ENCODE measurements around the gene LONP2.

DNA sequence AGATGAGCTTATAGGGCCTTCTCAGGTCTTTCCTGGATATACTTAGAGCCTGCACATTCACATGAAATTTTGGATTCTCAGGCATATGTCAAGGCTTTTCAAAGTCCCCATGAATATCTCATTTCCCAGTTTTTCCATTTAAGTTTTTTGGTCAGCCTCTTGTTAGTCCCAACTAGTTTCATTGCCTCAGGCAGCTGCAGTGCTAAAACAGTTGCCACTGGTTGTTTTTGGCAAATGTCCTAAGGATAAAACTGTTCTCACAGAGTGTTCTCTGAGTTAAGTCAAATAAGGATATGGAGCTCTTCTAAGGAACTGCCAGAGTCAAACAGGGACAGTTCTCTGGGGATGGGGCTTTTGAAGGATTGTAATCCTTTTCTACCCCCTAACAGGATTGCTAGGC lies 43.1 kb downstream of the LONP2 start:
- no peak for TF ChIP-seq THYN1 (CRISPR knock-in tag; IDR thresholded peaks at IDR 0.05; ENCODE audit: borderline replicate concordance, low read depth)
- no peak for TF ChIP-seq HCFC1 (IDR thresholded peaks at IDR 0.05; ENCODE audit: low read depth, low read length)
- no peak for TF ChIP-seq HMG20A (CRISPR knock-in tag; IDR thresholded peaks at IDR 0.05; ENCODE audit: borderline replicate concordance)
- no peak for TF ChIP-seq ONECUT2 (CRISPR knock-in tag; IDR thresholded peaks at IDR 0.05)
- TF ChIP-seq, protein P1, sequence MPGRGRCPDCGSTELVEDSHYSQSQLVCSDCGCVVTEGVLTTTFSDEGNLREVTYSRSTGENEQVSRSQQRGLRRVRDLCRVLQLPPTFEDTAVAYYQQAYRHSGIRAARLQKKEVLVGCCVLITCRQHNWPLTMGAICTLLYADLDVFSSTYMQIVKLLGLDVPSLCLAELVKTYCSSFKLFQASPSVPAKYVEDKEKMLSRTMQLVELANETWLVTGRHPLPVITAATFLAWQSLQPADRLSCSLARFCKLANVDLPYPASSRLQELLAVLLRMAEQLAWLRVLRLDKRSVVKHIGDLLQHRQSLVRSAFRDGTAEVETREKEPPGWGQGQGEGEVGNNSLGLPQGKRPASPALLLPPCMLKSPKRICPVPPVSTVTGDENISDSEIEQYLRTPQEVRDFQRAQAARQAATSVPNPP (CRISPR knock-in tag; IDR thresholded peaks at IDR 0.05) = no peak
- TF ChIP-seq YY1 (IDR thresholded peaks at IDR 0.05; ENCODE audit: insufficient read depth, insufficient replicate concordance, low read depth, low read length) = no peak
- TF ChIP-seq, protein P2, sequence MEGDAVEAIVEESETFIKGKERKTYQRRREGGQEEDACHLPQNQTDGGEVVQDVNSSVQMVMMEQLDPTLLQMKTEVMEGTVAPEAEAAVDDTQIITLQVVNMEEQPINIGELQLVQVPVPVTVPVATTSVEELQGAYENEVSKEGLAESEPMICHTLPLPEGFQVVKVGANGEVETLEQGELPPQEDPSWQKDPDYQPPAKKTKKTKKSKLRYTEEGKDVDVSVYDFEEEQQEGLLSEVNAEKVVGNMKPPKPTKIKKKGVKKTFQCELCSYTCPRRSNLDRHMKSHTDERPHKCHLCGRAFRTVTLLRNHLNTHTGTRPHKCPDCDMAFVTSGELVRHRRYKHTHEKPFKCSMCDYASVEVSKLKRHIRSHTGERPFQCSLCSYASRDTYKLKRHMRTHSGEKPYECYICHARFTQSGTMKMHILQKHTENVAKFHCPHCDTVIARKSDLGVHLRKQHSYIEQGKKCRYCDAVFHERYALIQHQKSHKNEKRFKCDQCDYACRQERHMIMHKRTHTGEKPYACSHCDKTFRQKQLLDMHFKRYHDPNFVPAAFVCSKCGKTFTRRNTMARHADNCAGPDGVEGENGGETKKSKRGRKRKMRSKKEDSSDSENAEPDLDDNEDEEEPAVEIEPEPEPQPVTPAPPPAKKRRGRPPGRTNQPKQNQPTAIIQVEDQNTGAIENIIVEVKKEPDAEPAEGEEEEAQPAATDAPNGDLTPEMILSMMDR (CRISPR knock-in tag; IDR thresholded peaks at IDR 0.05) = no peak
- no peak for TF ChIP-seq EZH2 (conservative IDR thresholded peaks at IDR 0.05; ENCODE audit: low read depth, low read length)
- TF ChIP-seq, protein P3, sequence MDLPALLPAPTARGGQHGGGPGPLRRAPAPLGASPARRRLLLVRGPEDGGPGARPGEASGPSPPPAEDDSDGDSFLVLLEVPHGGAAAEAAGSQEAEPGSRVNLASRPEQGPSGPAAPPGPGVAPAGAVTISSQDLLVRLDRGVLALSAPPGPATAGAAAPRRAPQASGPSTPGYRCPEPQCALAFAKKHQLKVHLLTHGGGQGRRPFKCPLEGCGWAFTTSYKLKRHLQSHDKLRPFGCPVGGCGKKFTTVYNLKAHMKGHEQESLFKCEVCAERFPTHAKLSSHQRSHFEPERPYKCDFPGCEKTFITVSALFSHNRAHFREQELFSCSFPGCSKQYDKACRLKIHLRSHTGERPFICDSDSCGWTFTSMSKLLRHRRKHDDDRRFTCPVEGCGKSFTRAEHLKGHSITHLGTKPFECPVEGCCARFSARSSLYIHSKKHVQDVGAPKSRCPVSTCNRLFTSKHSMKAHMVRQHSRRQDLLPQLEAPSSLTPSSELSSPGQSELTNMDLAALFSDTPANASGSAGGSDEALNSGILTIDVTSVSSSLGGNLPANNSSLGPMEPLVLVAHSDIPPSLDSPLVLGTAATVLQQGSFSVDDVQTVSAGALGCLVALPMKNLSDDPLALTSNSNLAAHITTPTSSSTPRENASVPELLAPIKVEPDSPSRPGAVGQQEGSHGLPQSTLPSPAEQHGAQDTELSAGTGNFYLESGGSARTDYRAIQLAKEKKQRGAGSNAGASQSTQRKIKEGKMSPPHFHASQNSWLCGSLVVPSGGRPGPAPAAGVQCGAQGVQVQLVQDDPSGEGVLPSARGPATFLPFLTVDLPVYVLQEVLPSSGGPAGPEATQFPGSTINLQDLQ (CRISPR knock-in tag; IDR thresholded peaks at IDR 0.05) = no peak
- TF ChIP-seq, protein P4, sequence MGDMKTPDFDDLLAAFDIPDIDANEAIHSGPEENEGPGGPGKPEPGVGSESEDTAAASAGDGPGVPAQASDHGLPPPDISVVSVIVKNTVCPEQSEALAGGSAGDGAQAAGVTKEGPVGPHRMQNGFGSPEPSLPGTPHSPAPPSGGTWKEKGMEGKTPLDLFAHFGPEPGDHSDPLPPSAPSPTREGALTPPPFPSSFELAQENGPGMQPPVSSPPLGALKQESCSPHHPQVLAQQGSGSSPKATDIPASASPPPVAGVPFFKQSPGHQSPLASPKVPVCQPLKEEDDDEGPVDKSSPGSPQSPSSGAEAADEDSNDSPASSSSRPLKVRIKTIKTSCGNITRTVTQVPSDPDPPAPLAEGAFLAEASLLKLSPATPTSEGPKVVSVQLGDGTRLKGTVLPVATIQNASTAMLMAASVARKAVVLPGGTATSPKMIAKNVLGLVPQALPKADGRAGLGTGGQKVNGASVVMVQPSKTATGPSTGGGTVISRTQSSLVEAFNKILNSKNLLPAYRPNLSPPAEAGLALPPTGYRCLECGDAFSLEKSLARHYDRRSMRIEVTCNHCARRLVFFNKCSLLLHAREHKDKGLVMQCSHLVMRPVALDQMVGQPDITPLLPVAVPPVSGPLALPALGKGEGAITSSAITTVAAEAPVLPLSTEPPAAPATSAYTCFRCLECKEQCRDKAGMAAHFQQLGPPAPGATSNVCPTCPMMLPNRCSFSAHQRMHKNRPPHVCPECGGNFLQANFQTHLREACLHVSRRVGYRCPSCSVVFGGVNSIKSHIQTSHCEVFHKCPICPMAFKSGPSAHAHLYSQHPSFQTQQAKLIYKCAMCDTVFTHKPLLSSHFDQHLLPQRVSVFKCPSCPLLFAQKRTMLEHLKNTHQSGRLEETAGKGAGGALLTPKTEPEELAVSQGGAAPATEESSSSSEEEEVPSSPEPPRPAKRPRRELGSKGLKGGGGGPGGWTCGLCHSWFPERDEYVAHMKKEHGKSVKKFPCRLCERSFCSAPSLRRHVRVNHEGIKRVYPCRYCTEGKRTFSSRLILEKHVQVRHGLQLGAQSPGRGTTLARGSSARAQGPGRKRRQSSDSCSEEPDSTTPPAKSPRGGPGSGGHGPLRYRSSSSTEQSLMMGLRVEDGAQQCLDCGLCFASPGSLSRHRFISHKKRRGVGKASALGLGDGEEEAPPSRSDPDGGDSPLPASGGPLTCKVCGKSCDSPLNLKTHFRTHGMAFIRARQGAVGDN (CRISPR knock-in tag; IDR thresholded peaks at IDR 0.05) = no peak
- TF ChIP-seq ZNF747 (CRISPR knock-in tag; IDR thresholded peaks at IDR 0.05; ENCODE audit: borderline replicate concordance) = no peak
- TF ChIP-seq EP300 (IDR thresholded peaks at IDR 0.05; ENCODE audit: low read depth in 2 of 2, low read length in 2 of 2) = no peak
- TF ChIP-seq EP300 (CRISPR knock-in tag; IDR thresholded peaks at IDR 0.05; ENCODE audit: borderline replicate concordance) = no peak
- TF ChIP-seq, protein P5, sequence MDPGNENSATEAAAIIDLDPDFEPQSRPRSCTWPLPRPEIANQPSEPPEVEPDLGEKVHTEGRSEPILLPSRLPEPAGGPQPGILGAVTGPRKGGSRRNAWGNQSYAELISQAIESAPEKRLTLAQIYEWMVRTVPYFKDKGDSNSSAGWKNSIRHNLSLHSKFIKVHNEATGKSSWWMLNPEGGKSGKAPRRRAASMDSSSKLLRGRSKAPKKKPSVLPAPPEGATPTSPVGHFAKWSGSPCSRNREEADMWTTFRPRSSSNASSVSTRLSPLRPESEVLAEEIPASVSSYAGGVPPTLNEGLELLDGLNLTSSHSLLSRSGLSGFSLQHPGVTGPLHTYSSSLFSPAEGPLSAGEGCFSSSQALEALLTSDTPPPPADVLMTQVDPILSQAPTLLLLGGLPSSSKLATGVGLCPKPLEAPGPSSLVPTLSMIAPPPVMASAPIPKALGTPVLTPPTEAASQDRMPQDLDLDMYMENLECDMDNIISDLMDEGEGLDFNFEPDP (CRISPR knock-in tag; conservative IDR thresholded peaks at IDR 0.05) = no peak
- TF ChIP-seq KAT2B (IDR thresholded peaks at IDR 0.05; ENCODE audit: borderline replicate concordance, low read depth, low read length) = no peak
